K562 (cell line): ENCODE measurements around the gene SYPL2. TPM values are rescaled to one million over a fixed set of nuclear protein-coding genes. Genes with fewer than 3 reads are reported as not detected.
A peak's percentile ranks its signal among the peaks of the same experiment; 100 is the strongest.

ENCODE experiments used
- ATAC-seq: fragments of 200-7000 bp; cut with Tn5 transposase; 3 replicates; pipeline ENCODE4 v1.9.1; 2020; ENCODE audit warnings: moderate library complexity
- BruUV-seq: library from RNA; stranded (reverse); fragments of 400-500 nt; replicated peaks from 2 replicates; lab custom pipeline; 2021; lab: Mats Ljungman, UMichigan
- CTCF ChIA-PET: fragments of 300-600 bp; formaldehyde crosslinking; extraction: SDS; loops from one replicate; lab custom pipeline; 2021; ENCODE audit warnings: low intra/inter-chr PET ratio; lab: Yijun Ruan, JAX
- POLR2A ChIA-PET: fragments of 300-600, 350-650 bp; sonication (Branson Sonifier 250); formaldehyde crosslinking; extraction: SDS; loops from one replicate; lab custom pipeline; 2021; ENCODE audit warnings: antibody characterized with exemption, inconsistent platforms; lab: Yijun Ruan, JAX
- DNase-seq, 4 experiments: peaks; one replicate each; pipeline versions ENCODE4 v3.0.0 to v3.0.0-alpha.2; 2011 to 2018; ENCODE audit warnings: low spot score in 3 of 4, mixed read lengths in 3 of 4; ENCODE audit errors: extremely low read depth in 1 of 4
- FAIRE-seq: peaks from 2 replicates; lab custom pipeline; 2011; peaks lifted over from hg19 to GRCh38; lab: Jason Lieb, UNC
- H2AFZ ChIP-seq: 2 replicates; pipeline ENCODE4 v1.6.0; 2011; ENCODE audit warnings: low read depth, low read length, control low read depth, inconsistent platforms
- H3K27ac ChIP-seq: fragments of 200-600 bp; 3 replicates; pipeline ENCODE4 v1.8.0; 2011; ENCODE audit warnings: low read depth, mild to moderate bottlenecking, control low read depth, inconsistent platforms, low read length, moderate library complexity, mixed read lengths; ENCODE audit errors: extremely low read depth
- H3K27me3 ChIP-seq, 2 experiments: fragments of 300-600 bp in 1 of 2; 2 replicates in 1 of 2; 3 replicates in 1 of 2; pipeline versions ENCODE4 v1.6.0 to v1.8.0; 2011; ENCODE audit warnings: inconsistent platforms in 2 of 2, low read length in 2 of 2, mild to moderate bottlenecking in 1 of 2, mixed read lengths in 1 of 2, moderate library complexity in 1 of 2; ENCODE audit not compliant: control insufficient read depth in 2 of 2, insufficient read depth in 2 of 2
- H3K36me3 ChIP-seq: fragments of 300-600 bp; 3 replicates; pipeline ENCODE4 v1.8.0; 2011; ENCODE audit warnings: mild to moderate bottlenecking, low read length, inconsistent platforms; ENCODE audit not compliant: control insufficient read depth, insufficient read depth
- H3K4me1 ChIP-seq, 2 experiments: fragments of 200-600 bp in 1 of 2; replicated peaks in 1 of 2; 2 replicates in 1 of 2; 3 replicates in 1 of 2; pipeline versions ENCODE4 v1.5.1 to v1.8.0; 2011; ENCODE audit warnings: inconsistent platforms in 2 of 2, low read length in 2 of 2, mild to moderate bottlenecking in 1 of 2, mixed read lengths in 1 of 2, moderate library complexity in 1 of 2; ENCODE audit not compliant: control insufficient read depth in 2 of 2, insufficient read depth in 2 of 2
- H3K4me2 ChIP-seq: 2 replicates; pipeline ENCODE4 v1.6.1; 2011; ENCODE audit warnings: low read length, control low read depth, inconsistent platforms, mixed read lengths; ENCODE audit not compliant: insufficient read depth
- H3K4me3 ChIP-seq: fragments of 200-600 bp; sonication (generic), shearing (Covaris generic); 2 replicates; pipeline ENCODE4 v1.5.1; 2016; ENCODE audit warnings: control low read depth, inconsistent platforms
- H3K79me2 ChIP-seq: fragments of 200-600 bp; 3 replicates; pipeline ENCODE4 v1.8.0; 2011; ENCODE audit warnings: low read length, inconsistent platforms; ENCODE audit not compliant: control insufficient read depth, insufficient read depth
- H3K9ac ChIP-seq, 2 experiments: 2 replicates each; pipeline versions ENCODE4 v1.6.0 to v1.6.1; 2011; ENCODE audit warnings: low read depth in 2 of 2, low read length in 2 of 2, control low read depth in 1 of 2, inconsistent platforms in 1 of 2, mild to moderate bottlenecking in 1 of 2, mixed read lengths in 1 of 2; ENCODE audit not compliant: insufficient read depth in 1 of 2
- H3K9me1 ChIP-seq: one replicate; pipeline ENCODE4 v1.6.0; 2011; ENCODE audit warnings: inconsistent platforms, mild to moderate bottlenecking, low read length, moderate library complexity; ENCODE audit not compliant: control insufficient read depth, insufficient read depth
- H3K9me3 ChIP-seq: replicated peaks from 2 replicates; pipeline ENCODE4 v1.5.1; 2011; ENCODE audit warnings: low read depth, low read length, inconsistent platforms; ENCODE audit not compliant: control insufficient read depth, insufficient read depth
- H4K20me1 ChIP-seq: replicated peaks from 2 replicates; pipeline ENCODE4 v1.6.1; 2011; ENCODE audit warnings: low read length, inconsistent platforms, mixed read lengths; ENCODE audit not compliant: control insufficient read depth, insufficient read depth
- BCL6 ChIP-seq: fragments of 250-450 bp; sonication (Bioruptor Pico); IDR thresholded peaks from 2 replicates; pipeline ENCODE4 v1.4.0; 2020
- FOXK1 ChIP-seq: sonication (generic); formaldehyde crosslinking; IDR thresholded peaks from 2 replicates; pipeline ENCODE4 v1.8.0; 2022; ENCODE audit warnings: missing genetic modification reagents, mild to moderate bottlenecking, borderline replicate concordance
- FOXM1 ChIP-seq, 2 experiments: fragments of 450-650 bp in 1 of 2; sonication (generic) in 1 of 2; formaldehyde crosslinking in 1 of 2; IDR thresholded peaks; 2 replicates each; pipeline versions ENCODE4 v1.6.1 to v1.9.0; 2017 to 2022; ENCODE audit warnings: low read depth in 2 of 2, mild to moderate bottlenecking in 2 of 2, missing genetic modification reagents in 1 of 2, moderate library complexity in 1 of 2
- KLF16 ChIP-seq: IDR thresholded peaks from 2 replicates; pipeline ENCODE4 v1.6.1; 2016; ENCODE audit warnings: antibody characterized with exemption
- MEF2D ChIP-seq: conservative IDR thresholded peaks from 2 replicates; pipeline ENCODE4 v1.6.1; 2016; ENCODE audit warnings: low read depth, missing genetic modification characterization, missing compliant biosample characterization
- PCBP1 ChIP-seq: fragments of 200-400 bp; formaldehyde crosslinking; IDR thresholded peaks from 2 replicates; pipeline ENCODE4 v1.6.1; 2018; ENCODE audit warnings: mild to moderate bottlenecking, low read depth, low read length; ENCODE audit not compliant: poor library complexity, severe bottlenecking
- PHB ChIP-seq: fragments of 250-450 bp; sonication (Bioruptor Pico); IDR thresholded peaks from 2 replicates; pipeline ENCODE4 v1.5.0; 2021
- RAD21 ChIP-seq, 2 experiments: fragments of 250-450 bp in 1 of 2; fragments of 450-650 bp in 1 of 2; sonication (Bioruptor Pico) in 1 of 2; formaldehyde crosslinking in 1 of 2; IDR thresholded peaks in 1 of 2; conservative IDR thresholded peaks in 1 of 2; 2 replicates each; pipeline versions ENCODE4 v1.4.0 to v1.8.0; 2020 to 2022; ENCODE audit warnings: mild to moderate bottlenecking in 2 of 2, moderate library complexity in 1 of 2
- WGBS: fragments of 100-300 bp; shearing (Covaris generic); methylation state at CpG from one replicate; pipeline ENCODE4 v1.1.6; 2016; ENCODE audit warnings: low coverage, mixed read lengths; ENCODE audit not compliant: insufficient coverage; ENCODE audit errors: missing lambda C conversion rate; 5-methylcytosine and 5-hydroxymethylcytosine counted together
- in situ Hi-C: fragments of 300-500 bp; cut with MboI; formaldehyde crosslinking; loops from 4 replicates; pipeline ENCODE4 v1.15.0; 2018; ENCODE audit warnings: inconsistent platforms, mixed read lengths
- intact Hi-C: fragments of 100-400 bp; cut with micrococcal nuclease; formaldehyde crosslinking; loops from 2 replicates; pipeline ENCODE4 v1.14.2; 2022
- polyA plus RNA-seq, 8 experiments: library from polyadenylated mRNA; depleted of rRNA in 4 of 8; stranded (reverse) in 5 of 8; unstranded in 3 of 8; fragments of >200 nt; fragmentation: Nextera tagmentation in 2 of 8; fragmentation: Illumina TruSeq in 1 of 8; extraction: Ambion mirVana in 2 of 8; extraction: Trizol in 1 of 8; gene quantifications; 2 replicates each; pipeline versions ENCODE4 v1.2.1 to v1.2.3, GENCODE V29; 2011 to 2014; ENCODE audit warnings: inconsistent platforms in 1 of 8, missing spikeins in 1 of 8
- total RNA-seq, 7 experiments: library from RNA; depleted of rRNA in 6 of 7; stranded (reverse); fragments of >200 nt in 6 of 7; fragmentation: Illumina TruSeq in 2 of 7; extraction: Trizol in 2 of 7; gene quantifications; 2 replicates each; pipeline versions ENCODE4 v1.2.1 to v1.2.3, GENCODE V29; 2011 to 2021; ENCODE audit warnings: low replicate concordance in 1 of 7
- TF ChIP-seq, protein P1 (sequence below): fragments of 250-450 bp; sonication (Bioruptor Pico); IDR thresholded peaks from 2 replicates; pipeline ENCODE4 v1.4.0; 2020; ENCODE audit warnings: mild to moderate bottlenecking, moderate library complexity, borderline replicate concordance
- TF ChIP-seq, protein P2 (sequence below): sonication (generic); formaldehyde crosslinking; IDR thresholded peaks from 2 replicates; pipeline ENCODE4 v1.8.1; 2023; ENCODE audit warnings: missing genetic modification reagents, mild to moderate bottlenecking, borderline replicate concordance
- TF ChIP-seq, protein P3 (sequence below): fragments of 450-650 bp; conservative IDR thresholded peaks from 2 replicates; pipeline ENCODE4 v1.6.1; 2016; ENCODE audit warnings: missing genetic modification characterization, low read depth, mild to moderate bottlenecking, missing compliant biosample characterization, moderate library complexity

SYPL2 gene
- total and polyA plus RNA-seq, 9 of the 15 experiments (the other 6 are each of a cell fraction or from before 2014, with no cell fraction given), result 0.03 to 0.20 (median 0.07) TPM; not detected in 2

DNA sequence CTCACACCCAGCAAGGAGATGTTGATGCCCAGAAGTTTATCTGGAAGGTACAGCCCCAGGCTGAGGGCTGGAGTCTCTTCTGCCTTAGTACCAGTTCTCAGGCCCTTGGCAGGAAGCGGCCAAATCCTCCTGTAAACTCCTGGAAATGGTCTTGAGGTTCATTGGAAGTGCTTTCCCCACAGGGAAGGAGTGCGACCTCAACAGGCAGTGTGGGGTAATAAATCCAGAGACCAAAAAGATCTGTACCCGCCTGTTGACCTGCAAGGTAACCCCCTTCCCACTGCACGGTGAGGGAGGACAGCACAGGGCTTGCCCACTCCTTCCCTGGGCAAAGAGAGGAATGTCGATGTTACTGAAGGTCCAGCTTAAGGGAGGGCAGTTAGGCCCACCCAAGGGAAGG is 21.9 kb downstream of the SYPL2 start (continued):
- TF ChIP-seq, protein P1, sequence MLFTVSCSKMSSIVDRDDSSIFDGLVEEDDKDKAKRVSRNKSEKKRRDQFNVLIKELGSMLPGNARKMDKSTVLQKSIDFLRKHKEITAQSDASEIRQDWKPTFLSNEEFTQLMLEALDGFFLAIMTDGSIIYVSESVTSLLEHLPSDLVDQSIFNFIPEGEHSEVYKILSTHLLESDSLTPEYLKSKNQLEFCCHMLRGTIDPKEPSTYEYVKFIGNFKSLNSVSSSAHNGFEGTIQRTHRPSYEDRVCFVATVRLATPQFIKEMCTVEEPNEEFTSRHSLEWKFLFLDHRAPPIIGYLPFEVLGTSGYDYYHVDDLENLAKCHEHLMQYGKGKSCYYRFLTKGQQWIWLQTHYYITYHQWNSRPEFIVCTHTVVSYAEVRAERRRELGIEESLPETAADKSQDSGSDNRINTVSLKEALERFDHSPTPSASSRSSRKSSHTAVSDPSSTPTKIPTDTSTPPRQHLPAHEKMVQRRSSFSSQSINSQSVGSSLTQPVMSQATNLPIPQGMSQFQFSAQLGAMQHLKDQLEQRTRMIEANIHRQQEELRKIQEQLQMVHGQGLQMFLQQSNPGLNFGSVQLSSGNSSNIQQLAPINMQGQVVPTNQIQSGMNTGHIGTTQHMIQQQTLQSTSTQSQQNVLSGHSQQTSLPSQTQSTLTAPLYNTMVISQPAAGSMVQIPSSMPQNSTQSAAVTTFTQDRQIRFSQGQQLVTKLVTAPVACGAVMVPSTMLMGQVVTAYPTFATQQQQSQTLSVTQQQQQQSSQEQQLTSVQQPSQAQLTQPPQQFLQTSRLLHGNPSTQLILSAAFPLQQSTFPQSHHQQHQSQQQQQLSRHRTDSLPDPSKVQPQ (CRISPR knock-in tag), result no peak
- peak in 1 of 2 experiments; percentile 28; a peak in 1 of 4 replicates for TF ChIP-seq RAD21 (CRISPR knock-in tag; conservative IDR thresholded peaks at IDR 0.05 in 1 of 2, IDR thresholded peaks at IDR 0.05 in 1 of 2)
- TF ChIP-seq FOXM1 (IDR thresholded peaks at IDR 0.05; ENCODE audit: low read depth), result no peak
- TF ChIP-seq FOXM1 (CRISPR knock-in tag; IDR thresholded peaks at IDR 0.05; ENCODE audit: low read depth), result no peak

DNA sequence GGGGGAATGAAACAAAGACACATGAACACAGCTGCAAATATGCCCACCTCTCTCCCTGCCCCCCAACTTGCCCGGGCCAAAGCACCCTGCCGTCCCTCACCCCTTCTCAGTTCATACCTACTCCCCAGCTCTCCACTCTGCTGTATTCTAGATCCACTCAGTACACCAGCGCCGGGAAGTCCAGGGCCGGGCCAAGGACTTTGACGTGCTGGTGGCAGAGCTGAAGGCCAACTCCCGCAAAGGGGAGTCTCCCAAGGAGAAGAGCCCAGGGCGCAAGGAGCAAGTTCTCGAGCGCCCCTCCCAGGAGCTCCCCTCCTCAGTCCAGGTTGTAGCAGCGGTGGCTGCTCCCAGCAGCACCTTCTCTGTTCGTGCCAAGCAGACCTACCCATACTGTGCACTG is 22.4 kb downstream of the SYPL2 start:
- H3K4me2 ChIP-seq, result no peak overlapping the region
- no peak for TF ChIP-seq FOXK1
- 0 out of 2 replicates have a peak, but pooled peaks have one; percentile 17 for TF ChIP-seq PHB
- TF ChIP-seq, protein P2, sequence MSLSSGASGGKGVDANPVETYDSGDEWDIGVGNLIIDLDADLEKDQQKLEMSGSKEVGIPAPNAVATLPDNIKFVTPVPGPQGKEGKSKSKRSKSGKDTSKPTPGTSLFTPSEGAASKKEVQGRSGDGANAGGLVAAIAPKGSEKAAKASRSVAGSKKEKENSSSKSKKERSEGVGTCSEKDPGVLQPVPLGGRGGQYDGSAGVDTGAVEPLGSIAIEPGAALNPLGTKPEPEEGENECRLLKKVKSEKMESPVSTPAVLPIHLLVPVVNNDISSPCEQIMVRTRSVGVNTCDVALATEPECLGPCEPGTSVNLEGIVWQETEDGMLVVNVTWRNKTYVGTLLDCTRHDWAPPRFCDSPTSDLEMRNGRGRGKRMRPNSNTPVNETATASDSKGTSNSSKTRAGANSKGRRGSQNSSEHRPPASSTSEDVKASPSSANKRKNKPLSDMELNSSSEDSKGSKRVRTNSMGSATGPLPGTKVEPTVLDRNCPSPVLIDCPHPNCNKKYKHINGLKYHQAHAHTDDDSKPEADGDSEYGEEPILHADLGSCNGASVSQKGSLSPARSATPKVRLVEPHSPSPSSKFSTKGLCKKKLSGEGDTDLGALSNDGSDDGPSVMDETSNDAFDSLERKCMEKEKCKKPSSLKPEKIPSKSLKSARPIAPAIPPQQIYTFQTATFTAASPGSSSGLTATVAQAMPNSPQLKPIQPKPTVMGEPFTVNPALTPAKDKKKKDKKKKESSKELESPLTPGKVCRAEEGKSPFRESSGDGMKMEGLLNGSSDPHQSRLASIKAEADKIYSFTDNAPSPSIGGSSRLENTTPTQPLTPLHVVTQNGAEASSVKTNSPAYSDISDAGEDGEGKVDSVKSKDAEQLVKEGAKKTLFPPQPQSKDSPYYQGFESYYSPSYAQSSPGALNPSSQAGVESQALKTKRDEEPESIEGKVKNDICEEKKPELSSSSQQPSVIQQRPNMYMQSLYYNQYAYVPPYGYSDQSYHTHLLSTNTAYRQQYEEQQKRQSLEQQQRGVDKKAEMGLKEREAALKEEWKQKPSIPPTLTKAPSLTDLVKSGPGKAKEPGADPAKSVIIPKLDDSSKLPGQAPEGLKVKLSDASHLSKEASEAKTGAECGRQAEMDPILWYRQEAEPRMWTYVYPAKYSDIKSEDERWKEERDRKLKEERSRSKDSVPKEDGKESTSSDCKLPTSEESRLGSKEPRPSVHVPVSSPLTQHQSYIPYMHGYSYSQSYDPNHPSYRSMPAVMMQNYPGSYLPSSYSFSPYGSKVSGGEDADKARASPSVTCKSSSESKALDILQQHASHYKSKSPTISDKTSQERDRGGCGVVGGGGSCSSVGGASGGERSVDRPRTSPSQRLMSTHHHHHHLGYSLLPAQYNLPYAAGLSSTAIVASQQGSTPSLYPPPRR, result 0 out of 2 replicates have a peak, but pooled peaks have one; percentile 9
- TF ChIP-seq PCBP1, result no peak
- no peak for TF ChIP-seq BCL6 (CRISPR knock-in tag)
- no peak for TF ChIP-seq KLF16
- TF ChIP-seq, protein P3, sequence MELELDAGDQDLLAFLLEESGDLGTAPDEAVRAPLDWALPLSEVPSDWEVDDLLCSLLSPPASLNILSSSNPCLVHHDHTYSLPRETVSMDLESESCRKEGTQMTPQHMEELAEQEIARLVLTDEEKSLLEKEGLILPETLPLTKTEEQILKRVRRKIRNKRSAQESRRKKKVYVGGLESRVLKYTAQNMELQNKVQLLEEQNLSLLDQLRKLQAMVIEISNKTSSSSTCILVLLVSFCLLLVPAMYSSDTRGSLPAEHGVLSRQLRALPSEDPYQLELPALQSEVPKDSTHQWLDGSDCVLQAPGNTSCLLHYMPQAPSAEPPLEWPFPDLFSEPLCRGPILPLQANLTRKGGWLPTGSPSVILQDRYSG (tag), result no peak
- no peak for TF ChIP-seq MEF2D (tag)
- intact Hi-C loops (no loop called here), in situ Hi-C loops (no loop called here)
- CTCF ChIA-PET, result no interaction called here
- 80% methylated on average over 12 of the region's 12 CpGs for WGBS
- no peak overlapping the region for H3K27ac ChIP-seq
- H3K4me1 ChIP-seq, result peaks cover 16 to 26% of the 10 kb centered on the region in 2 experiments; a peak in 4 of 5 replicates
- H4K20me1 ChIP-seq, result no peaks in the 10 kb centered on the region
- H3K9me1 ChIP-seq, result no peaks in the 10 kb centered on the region
- POLR2A ChIA-PET, result interaction anchor here (0.6 to 1.5 kb wide), 4 partner anchors 20 to 546 kb away, joined by 3 to 4 read pairs (median 4); partner anchors contain the start of genes SARS1 and STRIP1
- H3K4me3 ChIP-seq, result no peak overlapping the region
- H3K79me2 ChIP-seq, result peaks cover 9% of the 10 kb centered on the region; the same call in 2 of the 3 replicates
- H3K36me3 ChIP-seq, result peaks cover 56% of the 10 kb centered on the region; the same call in 2 of the 3 replicates
- H2AFZ ChIP-seq, result no peak overlapping the region
- H3K9ac ChIP-seq, result no peak overlapping the region
- H3K27me3 ChIP-seq, result no peaks in the 10 kb centered on the region
- DNase-seq (no peak), ATAC-seq (no peak), FAIRE-seq (no peak)
- H3K9me3 ChIP-seq, result no peaks in the 10 kb centered on the region
- no TSS peak for BruUV-seq
